ENCODE measurements around the gene RSKR.
A peak's percentile ranks its signal among the peaks of the same experiment; 100 is the strongest.
"Not testable (repeated sequence)": the region's sequence is repeated elsewhere in the genome, so short reads cannot be mapped to it uniquely, and the experiment has no call there.

The RSKR gene, protein sequence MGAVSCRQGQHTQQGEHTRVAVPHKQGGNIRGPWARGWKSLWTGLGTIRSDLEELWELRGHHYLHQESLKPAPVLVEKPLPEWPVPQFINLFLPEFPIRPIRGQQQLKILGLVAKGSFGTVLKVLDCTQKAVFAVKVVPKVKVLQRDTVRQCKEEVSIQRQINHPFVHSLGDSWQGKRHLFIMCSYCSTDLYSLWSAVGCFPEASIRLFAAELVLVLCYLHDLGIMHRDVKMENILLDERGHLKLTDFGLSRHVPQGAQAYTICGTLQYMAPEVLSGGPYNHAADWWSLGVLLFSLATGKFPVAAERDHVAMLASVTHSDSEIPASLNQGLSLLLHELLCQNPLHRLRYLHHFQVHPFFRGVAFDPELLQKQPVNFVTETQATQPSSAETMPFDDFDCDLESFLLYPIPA

GRCh38 chr17:28613931-28614381 lies at the start of gene RSKR:
Gene RSKR (minus strand): TSS chr17:28614185. CDS start chr17:28614161, 24 bp downstream.
- peaks cover 65% of the 10 kb centered on the region for H3K36me3 ChIP-seq (replicated peaks)
- DNase-seq (ENCODE audit: low spot score in 2 of 2): no peak
- H3K9me3 ChIP-seq: no peaks in the 10 kb centered on the region
- no peaks in the 10 kb centered on the region for H3K27me3 ChIP-seq (ENCODE audit: low read depth)
- no peak within 1 kb of the TSS for H3K4me3 ChIP-seq
- in situ Hi-C loops (cut with MboI; ENCODE audit: low sequenced_read_pairs): loop anchor here (5.0 kb wide), 1 partner anchor 117 kb away; no protein-coding TSS in a partner anchor
- H3K4me1 ChIP-seq: no peaks in the 10 kb centered on the region

DNA sequence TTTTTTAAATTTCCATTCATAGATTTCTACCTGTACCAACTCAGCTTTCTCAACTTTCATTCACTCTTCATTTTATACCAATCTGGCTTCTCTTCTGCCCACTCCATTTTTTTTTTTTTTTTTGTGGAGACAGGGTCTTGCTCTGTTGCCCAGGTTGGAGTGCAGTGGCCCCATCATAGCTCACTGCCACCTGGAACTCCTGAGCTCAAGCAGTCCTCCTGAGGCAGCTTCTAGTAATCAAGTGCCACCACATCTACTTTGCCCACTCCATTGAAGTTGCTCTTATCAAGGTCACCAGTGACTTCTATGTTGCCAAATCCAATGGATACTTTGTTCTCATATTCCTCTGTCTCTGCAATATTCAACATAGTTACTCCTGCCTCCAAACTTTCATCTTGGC lies 49.7 kb upstream of the RSKR start:
- Histone ChIP-seq H3K4me1 (peaks cover 9% of the 10 kb centered on the region), H3K9me3 (0 out of 2 replicates have a peak, but pooled peaks cover 7% of the 10 kb centered on the region), H3K4me3 (peak overlapping the region; percentile 63; the same call in 1 of the 2 replicates), H3K36me3 (replicated peaks) (peaks cover 38% of the 10 kb centered on the region), H3K27me3 (ENCODE audit: low read depth) (no peaks in the 10 kb centered on the region)
- in situ Hi-C loops (cut with MboI; ENCODE audit: low sequenced_read_pairs): no loop called here
- DNase-seq (ENCODE audit: low spot score in 2 of 2): no peak

GRCh38 chr17:28662527-28662829 lies 48.5 kb upstream of the RSKR start:
- Histone ChIP-seq H3K4me1 (peaks cover 9% of the 10 kb centered on the region), H3K36me3 (replicated peaks) (peaks cover 34% of the 10 kb centered on the region), H3K9me3 (0 out of 2 replicates have a peak, but pooled peaks cover 7% of the 10 kb centered on the region), H3K4me3 (peak overlapping the region; percentile 63), H3K27me3 (ENCODE audit: low read depth) (no peaks in the 10 kb centered on the region)
- no peak for DNase-seq (ENCODE audit: low spot score in 2 of 2)
- in situ Hi-C loops (cut with MboI; ENCODE audit: low sequenced_read_pairs): no loop called here

DNA sequence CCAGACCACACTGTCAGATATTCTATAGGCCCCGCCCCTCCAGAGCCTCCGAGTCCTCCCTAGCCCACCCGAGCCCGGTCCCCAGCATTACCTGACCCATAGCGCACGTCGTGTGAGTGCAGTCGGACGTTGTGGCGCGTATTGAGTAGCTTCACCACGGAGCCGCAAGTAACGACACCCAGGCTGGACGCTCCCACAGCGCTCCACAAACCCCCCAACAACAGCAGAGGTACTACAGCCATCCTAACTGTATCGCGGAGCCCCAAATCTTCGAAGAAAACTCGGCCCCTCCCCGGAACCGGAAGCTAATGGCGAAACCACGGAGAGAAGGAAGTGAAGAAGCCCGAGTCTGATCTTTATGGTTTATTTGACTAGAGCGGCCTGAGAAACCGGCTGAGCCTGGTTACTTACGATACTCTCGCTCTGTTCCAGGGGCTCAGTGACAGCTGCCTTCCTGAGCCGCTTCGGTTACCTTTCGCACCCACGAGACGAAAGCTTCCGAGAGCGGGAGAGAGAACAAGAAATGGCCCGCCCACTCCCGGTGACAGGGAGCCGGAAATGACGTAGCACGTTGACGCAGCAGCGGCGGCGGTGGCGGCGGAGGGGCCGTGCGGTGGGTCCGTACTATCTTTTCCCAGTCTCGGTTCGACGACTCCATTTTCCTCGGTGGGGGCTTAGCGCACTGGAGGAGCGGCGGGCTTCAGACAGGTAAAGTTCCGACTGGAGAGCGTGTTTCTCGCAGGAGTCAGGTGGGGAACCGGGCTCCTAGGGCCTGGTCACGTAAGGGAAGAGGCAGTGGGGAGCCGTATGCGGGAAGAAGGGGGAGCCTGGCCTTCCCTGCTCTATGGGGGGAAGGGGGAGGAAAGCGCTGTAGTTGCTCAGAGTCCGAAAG lies 47.9 kb upstream of the RSKR start, which contains the start of the genes SDF2 and SUPT6H:
SDF2 (minus strand) TSS at position 272 of the 892 bp plus-strand sequence; CDS start at position 242, 30 bp downstream.
SUPT6H (plus strand) TSS at position 571 of the 892 bp plus-strand sequence. CDS start 11,197 bp downstream, outside the sequence.
- no peaks in the 10 kb centered on the region for H3K27me3 ChIP-seq (ENCODE audit: low read depth)
- H3K4me1 ChIP-seq: peaks cover 9% of the 10 kb centered on the region
- H3K4me3 ChIP-seq: peak within 1 kb of the TSS; percentile 63
- H3K9me3 ChIP-seq: 0 out of 2 replicates have a peak, but pooled peaks cover 7% of the 10 kb centered on the region
- H3K36me3 ChIP-seq (replicated peaks): peaks cover 35% of the 10 kb centered on the region
- in situ Hi-C loops (cut with MboI; ENCODE audit: low sequenced_read_pairs): no loop called here
- DNase-seq (ENCODE audit: low spot score in 2 of 2): peak; percentile 85 to 95

DNA sequence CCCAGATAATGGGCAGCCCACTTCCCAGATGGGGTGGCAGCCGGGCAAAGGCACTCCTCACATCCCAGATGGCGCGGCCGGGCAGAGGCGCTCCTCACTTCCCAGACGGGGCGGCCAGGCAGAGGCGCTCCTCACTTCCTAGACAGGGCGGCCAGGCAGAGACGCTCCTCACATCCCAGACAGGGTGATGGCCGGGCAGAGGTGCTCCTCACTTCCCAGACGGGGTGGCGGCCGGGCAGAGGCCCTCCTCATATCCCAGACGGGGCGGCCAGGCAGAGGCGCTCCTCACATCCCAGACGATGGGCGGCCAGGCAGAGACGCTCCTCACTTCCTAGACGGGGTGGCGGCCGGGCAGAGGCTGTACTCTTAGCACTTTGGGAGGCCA lies 45.5 kb upstream of the RSKR start:
- in situ Hi-C loops (cut with MboI; ENCODE audit: low sequenced_read_pairs): not testable (repeated sequence)
- peaks cover 31% of the 10 kb centered on the region for H3K36me3 ChIP-seq (replicated peaks)

GRCh38 chr17:28658766-28659496 lies 44.9 kb upstream of the RSKR start:
- H3K4me3 ChIP-seq; H3K9me3 ChIP-seq; H3K27me3 ChIP-seq (ENCODE audit: low read depth); DNase-seq (ENCODE audit: low spot score in 2 of 2); H3K4me1 ChIP-seq; in situ Hi-C loops (cut with MboI; ENCODE audit: low sequenced_read_pairs): not testable (repeated sequence)
- H3K36me3 ChIP-seq (replicated peaks): peaks cover 28% of the 10 kb centered on the region

More for the DNA sequence above, 45.5 kb upstream of the RSKR start:
- H3K9me3 ChIP-seq; H3K4me3 ChIP-seq; H3K4me1 ChIP-seq; H3K27me3 ChIP-seq (ENCODE audit: low read depth); DNase-seq (ENCODE audit: low spot score in 2 of 2): not testable (repeated sequence)

GRCh38 chr17:28658342-28658741 lies 44.4 kb upstream of the RSKR start:
- DNase-seq (ENCODE audit: low spot score in 2 of 2); H3K9me3 ChIP-seq; in situ Hi-C loops (cut with MboI; ENCODE audit: low sequenced_read_pairs); H3K4me3 ChIP-seq; H3K4me1 ChIP-seq; H3K27me3 ChIP-seq (ENCODE audit: low read depth): not testable (repeated sequence)
- H3K36me3 ChIP-seq (replicated peaks): peaks cover 26% of the 10 kb centered on the region

GRCh38 chr17:28657756-28658155 lies 43.8 kb upstream of the RSKR start:
- Histone ChIP-seq H3K4me1 (peaks cover 1% of the 10 kb centered on the region; the same call in 1 of the 2 replicates), H3K36me3 (replicated peaks) (peaks cover 30% of the 10 kb centered on the region), H3K4me3 (no peak overlapping the region), H3K27me3 (ENCODE audit: low read depth) (no peaks in the 10 kb centered on the region), H3K9me3 (0 out of 2 replicates have a peak, but pooled peaks cover 7% of the 10 kb centered on the region)
- in situ Hi-C loops (cut with MboI; ENCODE audit: low sequenced_read_pairs): no loop called here
- no peak for DNase-seq (ENCODE audit: low spot score in 2 of 2)

- Histone ChIP-seq H3K36me3 (replicated peaks) (peaks cover 33% of the 10 kb centered on the region), H3K9me3 (0 out of 2 replicates have a peak, but pooled peaks cover 4% of the 10 kb centered on the region), H3K4me1 (no peaks in the 10 kb centered on the region), H3K4me3 (no peak overlapping the region), H3K27me3 (ENCODE audit: low read depth) (no peaks in the 10 kb centered on the region)
- in situ Hi-C loops (cut with MboI; ENCODE audit: low sequenced_read_pairs): no loop called here
- no peak for DNase-seq (ENCODE audit: low spot score in 2 of 2)
Observed at GRCh38 chr17:28655160-28655559, 41.2 kb upstream of the RSKR start.

DNA sequence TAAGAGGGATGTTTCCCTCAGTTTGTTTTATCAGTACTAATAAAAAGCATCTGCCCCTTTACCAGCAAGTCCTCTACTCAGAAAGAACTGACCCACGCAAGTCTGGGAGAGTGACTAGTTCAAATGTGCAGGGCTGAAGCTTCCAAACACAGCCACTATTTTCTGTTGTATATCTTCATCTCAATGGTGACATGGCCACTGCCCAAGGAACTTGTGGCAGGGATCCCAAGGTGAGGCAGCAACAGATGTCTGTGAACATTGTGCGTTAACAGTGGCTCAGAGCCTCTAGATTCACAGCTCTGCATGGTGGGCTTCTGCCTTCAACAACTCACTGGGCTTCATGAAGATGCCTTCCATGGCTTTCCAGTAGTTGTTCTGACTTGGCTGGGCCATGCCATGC lies 34.7 kb upstream of the RSKR start:
- peaks cover 19% of the 10 kb centered on the region for H3K36me3 ChIP-seq (replicated peaks)
- H3K27me3 ChIP-seq (ENCODE audit: low read depth): no peaks in the 10 kb centered on the region
- no peaks in the 10 kb centered on the region for H3K9me3 ChIP-seq
- H3K4me3 ChIP-seq: no peak overlapping the region
- peaks cover 5% of the 10 kb centered on the region for H3K4me1 ChIP-seq
- in situ Hi-C loops (cut with MboI; ENCODE audit: low sequenced_read_pairs): no loop called here
- no peak for DNase-seq (ENCODE audit: low spot score in 2 of 2)

- H3K9me3 ChIP-seq: no peaks in the 10 kb centered on the region
- peaks cover 34% of the 10 kb centered on the region for H3K36me3 ChIP-seq (replicated peaks)
- no peak overlapping the region; the same call in 1 of the 2 replicates for H3K4me3 ChIP-seq
- H3K4me1 ChIP-seq: peaks cover 5% of the 10 kb centered on the region
- no peak for DNase-seq (ENCODE audit: low spot score in 2 of 2)
- in situ Hi-C loops (cut with MboI; ENCODE audit: low sequenced_read_pairs): no loop called here
- no peaks in the 10 kb centered on the region for H3K27me3 ChIP-seq (ENCODE audit: low read depth)
Observed at GRCh38 chr17:28646039-28646754, 32.2 kb upstream of the RSKR start.

- peaks cover 38% of the 10 kb centered on the region for H3K36me3 ChIP-seq (replicated peaks)
- peaks cover 5% of the 10 kb centered on the region for H3K4me1 ChIP-seq
- peak in 1 of 2 experiments; percentile 11 for DNase-seq (ENCODE audit: low spot score in 2 of 2)
- no peaks in the 10 kb centered on the region for H3K27me3 ChIP-seq (ENCODE audit: low read depth)
- H3K4me3 ChIP-seq: peak overlapping the region; percentile 64
- in situ Hi-C loops (cut with MboI; ENCODE audit: low sequenced_read_pairs): no loop called here
- H3K9me3 ChIP-seq: no peaks in the 10 kb centered on the region
Observed at GRCh38 chr17:28645576-28645939, 31.6 kb upstream of the RSKR start.
